ENCODE data around the gene C7orf57.
"Not testable (repeated sequence)": the region's sequence is repeated elsewhere in the genome, so short reads cannot be mapped to it uniquely, and the experiment has no call there.

- not testable (repeated sequence) for TF ChIP-seq CTCF, POLR2A (IDR thresholded peaks at IDR 0.05)
Observed at GRCh38 chr7:48082378-48082777, 47.0 kb downstream of the C7orf57 start.

All from lower leg skin (tissue), 3 donors.